ENCODE results near the gene PREPL. TPM values are rescaled to one million over a fixed set of nuclear protein-coding genes. Genes with fewer than 3 reads are reported as not detected.

PREPL gene
- total and polyA plus RNA-seq, 2 experiments from 2014 or later: 16.5 to 49.0 TPM

- Mint-ChIP-seq H3K4me1 (no peaks in the 10 kb centered on the region), H3K27me3 (ENCODE audit: insufficient read depth, low read depth, poor library complexity) (no peaks in the 10 kb centered on the region), H3K36me3 (ENCODE audit: low read depth) (peaks cover 37% of the 10 kb centered on the region), H3K27ac (no peak overlapping the region), H3K9me3 (peaks cover 15% of the 10 kb centered on the region), H3K4me3 (no peak overlapping the region)
- Histone ChIP-seq H3F3A (replicated peaks; ENCODE audit: low read depth) (no peaks in the 10 kb centered on the region), H3K36me3 (ENCODE audit: insufficient read depth) (peaks cover 29% of the 10 kb centered on the region), H3K27me3 (ENCODE audit: insufficient read depth) (no peaks in the 10 kb centered on the region), H4K20me1 (replicated peaks; ENCODE audit: insufficient read depth) (no peaks in the 10 kb centered on the region), H3K4me1 (ENCODE audit: insufficient read depth) (no peaks in the 10 kb centered on the region), H3K4me3 (no peak overlapping the region), H3K4me2 (no peak overlapping the region), H3K9me2 (ENCODE audit: insufficient read depth) (no peaks in the 10 kb centered on the region), H3K27ac (ENCODE audit: low read depth) (no peak overlapping the region), H3K79me2 (replicated peaks; ENCODE audit: insufficient read depth) (no peaks in the 10 kb centered on the region), H2AFZ (no peak overlapping the region)
- TF ChIP-seq POLR2AphosphoS5 (IDR thresholded peaks at IDR 0.05; ENCODE audit: low read depth) (no peak), ZNF331 (CRISPR knock-in tag; IDR thresholded peaks at IDR 0.05; ENCODE audit: low read depth) (no peak), ETS1 (IDR thresholded peaks at IDR 0.05) (no peak), CREB1 (CRISPR knock-in tag; IDR thresholded peaks at IDR 0.05; ENCODE audit: low read depth) (no peak), CTCF (conservative IDR thresholded peaks at IDR 0.05; ENCODE audit: low read depth in 2 of 2) (no peak), REST (IDR thresholded peaks at IDR 0.05; ENCODE audit: unreplicated experiment) (no peak), NANOG (IDR thresholded peaks at IDR 0.05; ENCODE audit: borderline replicate concordance) (no peak), ZNF114 (CRISPR knock-in tag; IDR thresholded peaks at IDR 0.05) (no peak), JUNB (IDR thresholded peaks at IDR 0.05; ENCODE audit: unreplicated experiment) (no peak), EZH2phosphoT487 (IDR thresholded peaks at IDR 0.05; ENCODE audit: unreplicated experiment) (no peak), STAT1 (IDR thresholded peaks at IDR 0.05; ENCODE audit: unreplicated experiment) (no peak), ZNF462 (CRISPR knock-in tag; IDR thresholded peaks at IDR 0.05) (no peak), EZH2 (IDR thresholded peaks at IDR 0.05; ENCODE audit: low read depth, unreplicated experiment) (no peak)
- ATAC-seq: no peak
- no peak for DNase-seq (ENCODE audit: low spot score)
Observed at GRCh38 chr2:44315945-44316344, 45.3 kb downstream of the PREPL start.
